Germinal center (tissue), 1 donor: ENCODE results near the gene NEUROD1.
"Not testable (repeated sequence)": the region's sequence is repeated elsewhere in the genome, so short reads cannot be mapped to it uniquely, and the experiment has no call there.

Experiments
- DNase-seq: peaks from one replicate; pipeline ENCODE4 v3.0.0; 2012; ENCODE audit warnings: mixed read lengths, low spot score

The NEUROD1 gene

GRCh38 chr2:181680055-181680936 lies at the start of gene NEUROD1:
Gene NEUROD1 (minus strand): TSS chr2:181680517. CDS start chr2:181678860, 1,657 bp downstream.
- no peak for DNase-seq

- no peak for DNase-seq
Observed at GRCh38 chr2:181725476-181725875, 45.2 kb upstream of the NEUROD1 start.

GRCh38 chr2:181724662-181725061 lies 44.3 kb upstream of the NEUROD1 start:
- no peak for DNase-seq

DNA sequence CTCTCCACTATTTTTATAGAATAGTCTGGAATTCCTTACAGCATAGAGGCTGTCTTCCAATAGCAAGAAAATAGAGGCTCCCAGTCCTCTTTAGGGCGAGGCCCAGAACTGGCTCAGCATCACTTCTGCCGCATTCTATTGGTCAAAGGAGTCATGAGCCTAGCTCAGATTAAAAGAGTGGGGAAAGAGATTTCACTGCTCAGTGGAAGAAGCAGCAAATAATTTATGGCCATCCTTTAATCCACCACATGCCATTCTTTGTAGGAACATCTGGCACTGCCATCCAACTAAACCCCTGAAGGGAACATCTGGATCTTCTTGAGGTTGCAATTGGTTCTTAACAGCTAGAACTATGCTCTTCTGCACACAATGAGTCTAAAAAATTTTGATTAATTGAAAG lies 43.4 kb upstream of the NEUROD1 start:
- DNase-seq, result no peak

- peak; percentile 25 for DNase-seq
Observed at GRCh38 chr2:181715033-181715630, 34.8 kb upstream of the NEUROD1 start.

GRCh38 chr2:181711051-181711450 lies 30.7 kb upstream of the NEUROD1 start:
- not testable (repeated sequence) for DNase-seq

- DNase-seq, result not testable (repeated sequence)
Observed at GRCh38 chr2:181702519-181702918, 22.2 kb upstream of the NEUROD1 start.

DNA sequence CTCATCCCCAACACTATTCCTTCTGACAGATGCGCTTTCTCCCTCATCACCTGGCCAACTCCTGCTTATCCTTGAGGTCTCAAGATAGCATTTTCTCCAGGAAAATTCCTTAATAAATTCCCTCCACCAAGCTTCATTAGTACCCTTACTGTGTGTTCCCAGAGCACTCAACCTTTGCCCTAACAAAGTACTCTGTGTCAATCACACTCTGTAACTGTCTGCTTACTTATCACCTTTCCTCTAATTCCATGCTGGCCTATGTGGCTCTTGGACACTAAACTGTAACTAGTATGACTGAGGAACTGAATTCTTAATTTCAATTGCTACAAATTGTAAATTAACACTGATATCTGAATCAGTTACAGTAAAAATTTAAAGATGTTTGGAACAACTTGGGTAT lies 17.9 kb upstream of the NEUROD1 start:
- no peak for DNase-seq

DNA sequence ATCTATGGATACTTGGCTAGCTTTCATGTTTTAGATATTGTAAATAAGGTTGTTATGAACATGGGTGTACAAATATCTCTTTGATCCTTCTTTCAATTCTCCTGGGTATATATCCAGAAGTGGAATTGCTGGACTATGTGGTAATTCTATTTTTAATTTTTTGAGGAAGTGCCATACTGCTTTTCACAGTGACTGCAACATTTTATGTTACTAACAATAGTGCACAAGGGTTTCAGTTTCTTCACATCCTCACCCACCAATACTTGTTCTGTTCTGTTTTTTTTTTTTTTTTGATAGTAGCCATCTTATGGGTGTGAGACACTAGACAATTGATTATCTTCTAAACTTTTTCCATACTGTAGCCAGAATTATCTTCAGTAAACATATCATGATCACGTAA lies 17.3 kb upstream of the NEUROD1 start:
- DNase-seq, result no peak

DNA sequence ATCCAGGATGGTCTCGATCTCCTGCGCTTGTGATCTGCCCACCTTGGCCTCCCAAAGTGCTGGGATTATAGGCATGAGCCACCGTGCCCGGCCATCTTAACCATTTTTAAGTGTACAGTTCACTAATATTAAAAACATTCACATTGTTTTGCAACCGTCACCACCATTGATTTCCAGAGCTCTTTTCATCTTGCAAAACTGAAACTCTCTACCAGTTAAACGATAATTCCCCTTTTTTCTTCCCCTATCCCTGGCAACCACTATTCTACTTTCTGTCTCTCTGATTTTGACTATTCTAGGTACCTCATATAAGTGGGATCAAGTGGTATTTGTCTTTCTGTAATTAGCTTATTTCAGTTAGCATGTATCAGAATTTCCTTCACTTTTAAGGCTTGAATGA lies 16.8 kb upstream of the NEUROD1 start:
- DNase-seq, result no peak

- DNase-seq, result no peak
Observed at GRCh38 chr2:181694271-181694670, 14.0 kb upstream of the NEUROD1 start.

DNA sequence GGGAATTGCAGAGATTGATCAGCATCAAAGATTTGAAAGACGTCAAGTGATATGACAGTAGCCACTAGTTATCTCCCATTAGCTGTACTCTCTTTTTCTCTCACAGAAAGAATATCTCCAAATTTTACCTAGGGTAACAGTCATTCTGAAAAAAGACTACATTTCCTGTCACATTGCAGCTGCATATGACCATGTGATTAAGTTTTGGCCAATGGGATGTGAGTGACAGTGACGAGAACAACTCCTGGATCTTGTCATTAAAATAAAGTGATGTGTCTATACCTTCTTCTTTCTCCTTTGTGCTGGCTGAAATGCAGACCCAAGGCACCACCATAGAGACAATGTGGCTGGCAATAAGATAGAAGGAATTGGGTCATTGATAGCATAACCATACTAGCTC lies 10.5 kb upstream of the NEUROD1 start:
- no peak for DNase-seq

GRCh38 chr2:181686576-181687185 lies 6.4 kb upstream of the NEUROD1 start:
- no peak for DNase-seq

GRCh38 chr2:181685150-181685688 lies 4.9 kb upstream of the NEUROD1 start:
- no peak for DNase-seq

- no peak for DNase-seq
Observed at GRCh38 chr2:181684454-181685149, 4.3 kb upstream of the NEUROD1 start.

DNA sequence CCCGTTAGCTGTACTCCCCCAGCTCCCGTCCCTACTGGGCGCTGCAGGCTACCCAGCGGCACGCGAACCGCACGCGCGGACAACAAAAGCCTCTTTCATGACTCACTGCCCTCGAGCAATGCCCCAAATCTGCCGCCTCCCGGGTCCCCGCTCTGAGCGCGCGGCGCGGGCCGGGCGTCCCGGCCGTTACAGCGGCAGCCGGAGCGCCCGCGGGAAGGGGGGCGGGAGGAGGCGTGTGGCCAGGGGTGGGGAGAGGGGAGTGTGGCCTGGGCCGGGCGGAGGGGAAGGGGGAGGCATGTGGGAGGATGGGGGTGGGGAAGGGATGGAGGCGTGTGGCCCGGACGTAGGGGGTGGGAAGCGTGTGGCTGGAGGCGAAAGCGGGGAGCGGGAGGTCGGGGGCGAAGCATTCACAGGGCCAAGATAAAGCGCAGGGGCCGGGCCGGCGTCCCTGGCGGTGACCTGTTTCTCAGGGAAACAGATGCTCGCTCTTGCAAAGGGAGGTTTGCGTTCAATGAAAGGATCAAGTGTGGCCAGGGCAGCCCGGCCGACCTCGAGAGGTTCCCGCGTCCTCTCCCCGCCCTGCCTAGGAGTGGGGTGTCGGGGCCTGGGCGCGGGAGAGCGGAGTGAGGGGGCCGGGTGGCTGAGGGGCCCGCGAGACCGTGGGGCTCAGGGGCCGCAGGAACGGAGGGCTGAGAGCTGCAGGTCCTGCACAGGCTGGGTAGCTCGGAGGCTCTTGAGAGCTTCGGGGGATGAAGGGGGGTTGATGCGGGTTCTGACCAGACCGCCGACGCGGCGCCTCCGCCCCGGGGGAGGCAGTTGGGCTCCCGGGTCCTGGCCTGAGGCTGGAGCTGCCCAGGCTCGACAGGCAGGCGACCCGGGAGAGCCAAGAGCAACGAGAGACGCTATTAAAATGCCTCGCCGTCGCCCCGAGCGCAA lies 3.5 kb upstream of the NEUROD1 start:
- DNase-seq, result peak; percentile 14

DNA sequence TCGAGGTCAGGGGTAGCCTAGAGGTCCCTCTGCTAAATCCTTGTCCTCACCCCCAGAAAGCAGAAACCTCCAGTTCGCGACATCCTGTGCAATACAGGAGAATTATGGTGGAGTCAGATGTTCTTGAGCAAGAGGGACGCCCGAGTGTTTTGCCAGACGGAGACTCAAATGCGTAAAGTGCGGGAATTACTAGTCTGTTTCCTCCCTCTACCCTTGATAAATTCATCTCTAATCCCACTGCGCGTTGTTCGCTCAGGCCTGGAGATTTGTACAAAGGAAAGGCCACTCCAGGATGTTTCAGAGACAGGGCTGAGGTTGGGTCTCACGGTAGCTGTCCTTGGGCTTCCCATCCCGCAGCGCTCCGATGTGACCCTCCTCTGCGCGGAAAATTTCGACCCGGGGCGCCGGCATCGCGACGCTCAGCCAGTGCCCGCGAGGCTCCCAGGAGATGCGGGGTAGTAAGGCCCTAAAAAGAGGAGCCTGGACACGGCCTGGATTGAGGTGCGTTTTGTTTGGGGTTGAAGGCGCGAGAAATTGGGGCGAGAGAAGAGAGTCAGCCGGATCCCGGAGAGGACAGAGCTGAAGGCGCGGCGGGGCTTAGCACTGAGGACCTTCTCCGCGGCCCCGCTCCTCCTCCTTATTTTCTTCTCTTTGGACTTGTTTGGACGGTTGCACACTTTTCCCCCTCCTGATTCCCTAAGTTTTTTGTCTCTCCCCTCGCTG lies 2.6 kb upstream of the NEUROD1 start:
- DNase-seq, result no peak

DNA sequence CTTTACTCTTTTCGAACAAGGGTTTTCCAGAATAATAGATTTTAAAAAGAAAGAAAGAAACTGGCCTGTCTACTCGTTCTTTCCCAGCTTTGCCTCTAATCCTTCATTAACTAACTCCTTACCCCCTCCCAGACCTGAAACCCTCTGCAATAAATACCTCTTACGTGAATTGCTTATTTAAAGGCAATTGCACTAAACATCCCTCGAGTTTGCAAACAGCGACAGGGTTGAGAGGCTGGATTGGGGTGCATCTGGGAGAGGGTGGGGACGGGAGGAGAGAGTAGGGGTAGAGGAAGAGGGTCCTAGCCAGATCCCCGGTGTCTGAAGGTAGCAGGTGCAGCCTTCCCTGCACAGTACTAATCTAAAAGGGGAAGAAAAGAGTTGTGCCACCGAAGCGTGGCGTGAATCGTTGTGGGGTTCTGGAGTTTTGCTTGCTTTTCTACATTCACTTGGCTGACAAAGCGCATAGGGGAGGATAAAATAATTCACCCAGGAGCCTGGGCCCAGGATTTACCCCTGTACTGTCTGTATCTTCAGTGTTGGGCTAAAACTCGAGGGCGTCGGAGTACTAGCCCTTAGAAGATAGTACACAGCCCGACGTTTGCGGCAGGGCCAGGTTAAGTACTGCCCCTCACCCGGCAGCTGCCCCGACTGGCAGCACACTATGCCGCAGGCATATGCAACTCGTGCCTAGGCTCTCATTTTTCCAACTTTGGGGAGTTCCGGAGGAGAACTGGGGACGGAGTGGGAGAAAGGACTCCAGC lies 1.9 kb upstream of the NEUROD1 start:
- DNase-seq, result no peak

- no peak for DNase-seq
Observed at GRCh38 chr2:181680937-181681811, 857 bp upstream of the NEUROD1 start.
